Mesendoderm (in vitro differentiated cells): Measurements from ENCODE around the gene GNGT2.

ENCODE experiments used
- DNase-seq: peaks from one replicate; pipeline ENCODE4 v3.0.0; 2013
- H2AK5ac ChIP-seq: 2 replicates; pipeline ENCODE4 v1.6.1; 2013; ENCODE audit warnings: low read length, inconsistent platforms
- H2BK120ac ChIP-seq: 2 replicates; pipeline ENCODE4 v1.6.1; 2013; ENCODE audit warnings: low read depth, mild to moderate bottlenecking, low read length, moderate library complexity, mixed read lengths
- H2BK15ac ChIP-seq: replicated peaks from 2 replicates; pipeline ENCODE4 v1.6.1; 2013; ENCODE audit warnings: low read depth, mild to moderate bottlenecking, moderate library complexity
- H2BK5ac ChIP-seq: 2 replicates; pipeline ENCODE4 v1.6.1; 2013; ENCODE audit warnings: low read length, inconsistent platforms
- H3K18ac ChIP-seq: 2 replicates; pipeline ENCODE4 v1.6.1; 2013; ENCODE audit warnings: mild to moderate bottlenecking, low read length, mixed read lengths
- H3K23ac ChIP-seq: one replicate; pipeline ENCODE4 v1.6.1; 2013; ENCODE audit warnings: low read length
- H3K27ac ChIP-seq: 2 replicates; pipeline ENCODE4 v1.5.1; 2013; ENCODE audit warnings: low read depth, mild to moderate bottlenecking, inconsistent platforms, low read length, moderate library complexity
- H3K27me3 ChIP-seq: 2 replicates; pipeline ENCODE4 v1.6.1; 2013; ENCODE audit warnings: low read length, control low read depth, mild to moderate bottlenecking, inconsistent platforms; ENCODE audit not compliant: insufficient read depth, poor library complexity
- H3K36me3 ChIP-seq: 2 replicates; pipeline ENCODE4 v1.6.1; 2013; ENCODE audit warnings: low read length, inconsistent platforms; ENCODE audit not compliant: control insufficient read depth, insufficient read depth
- H3K4ac ChIP-seq: one replicate; pipeline ENCODE4 v1.6.1; 2013; ENCODE audit warnings: low read depth, mild to moderate bottlenecking, low read length, moderate library complexity
- H3K4me1 ChIP-seq: 2 replicates; pipeline ENCODE4 v1.6.1; 2013; ENCODE audit warnings: low read depth, low read length, inconsistent platforms; ENCODE audit not compliant: control insufficient read depth
- H3K4me2 ChIP-seq: 2 replicates; pipeline ENCODE4 v1.6.1; 2013; ENCODE audit warnings: low read length
- H3K4me3 ChIP-seq: 2 replicates; pipeline ENCODE4 v1.5.1; 2013; ENCODE audit warnings: mild to moderate bottlenecking, low read length
- H3K56ac ChIP-seq: one replicate; pipeline ENCODE4 v1.6.1; 2013; ENCODE audit warnings: low read length
- H3K79me1 ChIP-seq: 2 replicates; pipeline ENCODE4 v1.6.1; 2013; ENCODE audit warnings: low read length, inconsistent platforms
- H3K79me2 ChIP-seq: 2 replicates; pipeline ENCODE4 v1.6.1; 2013; ENCODE audit warnings: mild to moderate bottlenecking, low read length; ENCODE audit not compliant: control insufficient read depth, insufficient read depth
- H3K9ac ChIP-seq: 2 replicates; pipeline ENCODE4 v1.6.1; 2013; ENCODE audit warnings: low read length, inconsistent platforms
- H4K5ac ChIP-seq: one replicate; pipeline ENCODE4 v1.6.1; 2013; ENCODE audit warnings: low read length
- H4K8ac ChIP-seq: one replicate; pipeline ENCODE4 v1.6.1; 2013; ENCODE audit warnings: low read depth, mild to moderate bottlenecking, control low read depth, low read length, moderate library complexity
- WGBS: extraction: QIAGEN DNeasy Blood & Tissue Kit; methylation state at CpG from one replicate; pipeline ENCODE4 v1.1.7; 2013; ENCODE audit warnings: low lambda C conversion rate, missing lambda C conversion rate; ENCODE audit not compliant: insufficient coverage; ENCODE audit errors: extremely low coverage; 5-methylcytosine and 5-hydroxymethylcytosine counted together

The GNGT2 gene

DNA sequence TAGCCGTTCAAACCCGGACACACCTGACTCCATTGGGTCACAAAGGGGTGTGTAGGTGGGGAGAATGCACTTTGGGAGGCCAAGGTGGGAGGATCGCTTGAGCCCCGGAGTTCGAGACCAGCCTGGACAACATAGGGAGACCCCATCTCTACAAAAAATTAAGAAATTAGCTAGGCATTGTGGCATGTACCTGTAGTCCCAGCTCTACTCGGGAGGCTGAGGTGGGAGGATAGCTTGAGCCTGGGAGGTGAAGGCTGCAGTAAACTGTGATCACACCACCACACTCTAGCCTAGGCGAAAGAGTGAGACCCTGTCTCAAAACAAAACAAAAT, 21.2 kb upstream of the GNGT2 start:
- Histone ChIP-seq H3K27me3 (no peaks in the 10 kb centered on the region), H2BK5ac (no peak overlapping the region), H3K56ac (no peak overlapping the region), H3K36me3 (no peaks in the 10 kb centered on the region), H3K9ac (no peak overlapping the region), H4K8ac (no peak overlapping the region), H3K4me2 (no peak overlapping the region), H2AK5ac (no peak overlapping the region), H4K5ac (no peak overlapping the region), H3K4ac (no peak overlapping the region), H3K79me2 (no peaks in the 10 kb centered on the region), H3K4me1 (peaks cover 1% of the 10 kb centered on the region), H3K27ac (no peak overlapping the region), H2BK15ac (no peak overlapping the region), H3K79me1 (no peaks in the 10 kb centered on the region), H3K23ac (no peak overlapping the region), H3K18ac (no peak overlapping the region), H3K4me3 (no peak overlapping the region), H2BK120ac (no peak overlapping the region)
- WGBS, result no CpG with 5 or more reads among the region's 7 CpGs
- DNase-seq, result no peak

DNA sequence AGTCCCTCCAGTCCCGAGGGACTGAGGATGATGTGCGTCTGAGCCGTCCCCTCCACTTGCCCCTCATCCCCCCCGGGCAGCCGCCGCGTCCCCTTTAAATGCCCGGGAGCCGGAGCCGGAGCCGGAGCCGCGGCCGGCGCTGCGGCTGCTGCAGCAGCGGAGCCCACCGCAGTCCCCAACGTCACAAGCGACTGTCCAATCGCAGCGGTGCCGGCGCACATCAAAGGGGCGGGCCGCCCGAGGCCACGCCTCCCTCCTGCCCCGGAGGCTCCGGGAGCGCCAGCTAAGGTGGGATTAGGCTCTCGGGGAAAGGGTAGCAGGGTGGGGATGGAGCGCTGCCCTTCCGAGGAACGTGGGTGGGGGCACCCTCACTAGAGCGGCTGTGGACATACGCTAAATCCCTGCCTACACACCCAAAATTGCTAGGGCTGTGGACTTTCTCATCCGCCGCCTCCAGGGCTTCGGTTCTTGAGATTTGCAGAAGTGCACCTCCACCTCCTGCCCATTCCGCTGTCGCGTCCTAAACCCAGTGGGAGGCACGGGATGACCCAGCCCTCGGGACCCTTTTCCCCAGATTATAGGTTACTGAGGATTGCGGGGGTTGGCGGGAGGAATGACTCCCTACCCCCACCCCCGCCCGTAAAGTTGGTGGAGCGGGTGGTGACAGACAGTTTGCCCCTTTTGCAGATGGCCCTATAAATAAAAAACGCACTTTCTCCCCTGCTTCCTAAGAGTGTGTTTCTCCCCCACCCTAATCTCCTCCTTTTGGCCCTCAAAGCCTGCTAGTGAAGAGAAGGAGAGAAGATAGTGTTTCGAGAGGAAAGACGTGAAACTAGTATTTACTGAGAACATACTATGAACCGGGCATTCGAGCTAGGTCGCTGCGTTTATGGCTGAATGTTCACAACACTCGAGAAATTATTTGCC, 20.5 kb upstream of the GNGT2 start, which contains the start of gene PHOSPHO1:
TSS of gene PHOSPHO1 (minus strand) at position 152 of the 927 bp plus-strand sequence. CDS start 4,096 bp downstream, outside the sequence.
- Histone ChIP-seq H2AK5ac (no peak within 1 kb of the TSS), H2BK15ac (no peak within 1 kb of the TSS), H3K4me3 (peak within 1 kb of the TSS; percentile 89), H3K36me3 (no peaks in the 10 kb centered on the region), H3K23ac (no peak within 1 kb of the TSS), H4K5ac (no peak within 1 kb of the TSS), H4K8ac (no peak within 1 kb of the TSS), H2BK5ac (no peak within 1 kb of the TSS), H3K79me1 (no peaks in the 10 kb centered on the region), H3K27ac (no peak within 1 kb of the TSS), H3K27me3 (no peaks in the 10 kb centered on the region), H3K4me1 (peaks cover 1% of the 10 kb centered on the region), H3K4ac (no peak within 1 kb of the TSS), H3K18ac (no peak within 1 kb of the TSS), H3K79me2 (no peaks in the 10 kb centered on the region), H2BK120ac (no peak within 1 kb of the TSS), H3K9ac (peak within 1 kb of the TSS; percentile 72), H3K56ac (peak within 1 kb of the TSS; percentile 90), H3K4me2 (peak within 1 kb of the TSS; percentile 96)
- DNase-seq, result peak; percentile 93
- WGBS, result no CpG with 5 or more reads among the region's 58 CpGs

DNA sequence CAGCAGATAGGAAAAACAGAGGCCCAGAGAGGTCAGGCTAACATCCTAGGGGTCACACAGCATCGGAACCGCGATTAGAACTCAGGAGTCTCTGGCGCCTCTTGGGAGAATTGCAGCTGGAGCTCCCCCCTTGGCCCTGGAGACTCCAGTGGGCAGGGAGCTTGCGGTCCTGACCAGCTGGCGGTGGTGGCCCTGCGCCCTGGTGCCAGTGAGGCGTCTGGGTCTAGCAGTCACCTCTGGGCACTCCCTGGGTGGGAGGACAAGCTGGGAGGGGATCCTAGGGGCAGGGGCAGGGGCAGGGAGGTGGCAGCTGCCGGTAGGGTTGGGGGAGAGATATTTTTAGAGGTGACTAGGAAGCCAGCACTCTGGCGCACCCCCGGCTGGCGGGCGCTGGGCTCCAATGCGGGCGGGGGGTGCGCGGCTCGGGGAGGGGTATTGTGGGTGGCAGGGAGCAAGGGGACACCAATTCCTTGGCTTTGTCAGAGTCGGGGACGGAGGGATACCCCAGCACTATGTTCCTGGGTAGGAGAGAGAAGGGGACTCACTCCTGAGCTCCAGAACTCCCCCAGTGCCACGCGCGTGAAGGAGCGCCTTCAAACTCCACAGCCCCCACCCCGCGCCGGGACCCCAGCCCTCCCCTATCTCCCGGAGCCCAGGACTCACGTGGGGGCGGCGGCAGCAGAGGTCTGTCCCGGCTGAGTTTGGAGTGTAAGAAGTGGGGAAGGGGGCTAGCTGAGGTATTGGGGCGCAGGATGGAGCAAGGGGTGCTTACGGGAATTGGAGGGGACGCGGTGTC, 19.6 kb upstream of the GNGT2 start:
- Histone ChIP-seq H2BK120ac (no peak overlapping the region), H3K4ac (no peak overlapping the region), H3K27ac (no peak overlapping the region), H3K9ac (peak overlapping the region; percentile 72), H3K18ac (no peak overlapping the region), H3K4me1 (peaks cover 1% of the 10 kb centered on the region), H3K36me3 (no peaks in the 10 kb centered on the region), H2BK15ac (no peak overlapping the region), H3K23ac (no peak overlapping the region), H3K79me1 (no peaks in the 10 kb centered on the region), H3K79me2 (no peaks in the 10 kb centered on the region), H3K27me3 (peaks cover 6% of the 10 kb centered on the region), H4K8ac (no peak overlapping the region), H3K56ac (peak overlapping the region; percentile 87), H3K4me3 (peak overlapping the region; percentile 81), H2BK5ac (no peak overlapping the region), H3K4me2 (peak overlapping the region; percentile 84), H4K5ac (no peak overlapping the region), H2AK5ac (no peak overlapping the region)
- DNase-seq, result no peak
- no CpG with 5 or more reads among the region's 36 CpGs for whole genome bisulfite sequencing

DNA sequence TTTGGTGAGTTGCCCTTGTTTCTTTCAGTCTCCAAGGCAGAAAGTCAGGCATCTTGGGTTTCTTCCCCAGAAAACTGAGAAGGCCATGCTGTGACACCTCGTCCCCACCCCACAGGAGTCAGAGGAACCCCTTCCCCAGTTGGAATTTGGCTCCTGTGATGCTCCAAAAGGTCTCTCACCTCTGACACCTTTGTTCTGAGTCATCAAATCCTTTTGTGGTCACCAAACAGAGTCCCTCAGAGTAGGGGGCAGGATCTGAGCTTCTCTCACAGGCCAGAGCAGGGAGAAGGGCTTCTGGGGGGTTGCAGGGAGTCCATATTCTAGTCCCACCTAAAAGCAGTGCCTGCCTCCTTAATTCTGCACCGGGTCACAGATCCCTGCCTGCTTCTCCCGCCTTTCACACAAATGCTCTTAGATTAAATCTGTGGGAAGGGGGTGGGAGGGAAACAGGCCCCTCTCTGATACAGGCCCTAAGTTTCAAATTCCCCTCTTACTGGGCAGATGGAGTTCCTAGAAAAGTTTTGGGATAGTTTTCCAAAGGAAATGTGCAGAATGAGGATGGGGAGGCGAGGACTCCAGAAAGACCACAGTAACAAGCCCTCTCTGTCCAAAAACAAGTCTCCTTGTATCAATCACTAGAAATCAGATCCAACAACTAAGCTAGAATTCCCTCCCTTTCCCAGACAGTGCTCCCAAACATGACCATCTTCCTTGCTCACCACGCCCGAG, 18.9 kb upstream of the GNGT2 start:
- H4K5ac ChIP-seq, result no peak overlapping the region
- WGBS, result no CpG with 5 or more reads among the region's 6 CpGs

DNA sequence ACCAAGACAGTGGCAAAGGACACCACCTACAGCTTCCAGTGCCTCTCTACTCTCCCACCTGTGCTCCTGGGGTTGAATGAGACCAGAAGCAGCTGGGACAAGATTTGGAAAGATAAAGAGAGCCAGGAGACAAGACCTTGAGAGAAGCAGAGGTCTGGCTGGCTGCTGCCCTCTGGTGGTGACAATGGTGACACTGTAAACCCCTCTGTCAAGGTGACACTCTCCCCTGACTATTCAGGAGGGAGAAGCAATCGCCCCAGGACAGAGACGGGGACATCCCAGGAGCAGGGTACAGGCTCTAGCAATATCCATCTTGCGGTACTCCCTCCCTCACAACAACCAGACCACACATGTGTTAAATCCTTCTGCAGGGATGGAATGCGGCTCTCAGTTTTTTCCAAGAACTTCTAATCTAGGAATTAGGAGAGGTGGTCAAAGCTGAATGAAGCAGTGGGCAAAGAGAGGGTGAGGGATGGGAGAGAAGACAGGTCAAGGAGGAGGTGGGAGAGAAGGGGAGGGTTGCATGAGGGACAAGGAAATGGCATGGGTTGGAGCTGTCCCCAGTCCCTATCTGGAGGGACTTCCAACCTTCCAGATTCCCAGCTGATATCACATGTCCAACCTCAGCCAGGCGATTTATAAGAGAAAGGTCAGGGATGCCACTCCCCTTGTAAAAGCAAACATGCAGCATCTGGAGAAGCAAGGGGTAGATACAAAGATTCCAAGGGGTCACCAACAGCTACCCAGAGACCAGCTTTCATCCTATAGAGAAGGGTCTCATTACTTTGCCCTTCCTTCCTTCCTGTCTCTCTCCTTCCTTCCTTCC, 17.3 kb upstream of the GNGT2 start:
- H3K4me3 ChIP-seq, result no peak overlapping the region

More for the DNA sequence above, 18.9 kb upstream of the GNGT2 start:
- Histone ChIP-seq H3K4ac (no peak overlapping the region), H2BK15ac (no peak overlapping the region), H4K8ac (no peak overlapping the region), H3K18ac (no peak overlapping the region), H3K4me3 (no peak overlapping the region), H3K9ac (peak overlapping the region; percentile 35), H3K79me1 (no peaks in the 10 kb centered on the region), H2AK5ac (no peak overlapping the region), H3K4me2 (peak overlapping the region; percentile 84), H3K23ac (no peak overlapping the region), H2BK5ac (no peak overlapping the region), H3K56ac (peak overlapping the region; percentile 18), H3K27ac (peak overlapping the region; percentile 17), H3K36me3 (no peaks in the 10 kb centered on the region), H2BK120ac (no peak overlapping the region), H3K4me1 (peaks cover 1% of the 10 kb centered on the region), H3K79me2 (no peaks in the 10 kb centered on the region), H3K27me3 (peaks cover 9% of the 10 kb centered on the region)
- peak; percentile 88 for DNase-seq

More for the DNA sequence above, 17.3 kb upstream of the GNGT2 start:
- Histone ChIP-seq H3K27me3 (peaks cover 16% of the 10 kb centered on the region), H2BK120ac (no peak overlapping the region), H3K23ac (no peak overlapping the region), H3K4me2 (no peak overlapping the region), H3K79me1 (no peaks in the 10 kb centered on the region), H3K4me1 (peaks cover 1% of the 10 kb centered on the region), H2BK5ac (no peak overlapping the region), H2BK15ac (no peak overlapping the region), H3K18ac (no peak overlapping the region), H4K8ac (no peak overlapping the region), H2AK5ac (no peak overlapping the region), H3K9ac (no peak overlapping the region), H3K4ac (no peak overlapping the region), H3K79me2 (no peaks in the 10 kb centered on the region), H3K27ac (no peak overlapping the region), H3K36me3 (no peaks in the 10 kb centered on the region), H4K5ac (no peak overlapping the region), H3K56ac (no peak overlapping the region)
- no CpG with 5 or more reads among the region's 5 CpGs for WGBS
- peak; percentile 89 for DNase-seq
